ENCODE results near the gene SLPI.

Gene SLPI

DNA sequence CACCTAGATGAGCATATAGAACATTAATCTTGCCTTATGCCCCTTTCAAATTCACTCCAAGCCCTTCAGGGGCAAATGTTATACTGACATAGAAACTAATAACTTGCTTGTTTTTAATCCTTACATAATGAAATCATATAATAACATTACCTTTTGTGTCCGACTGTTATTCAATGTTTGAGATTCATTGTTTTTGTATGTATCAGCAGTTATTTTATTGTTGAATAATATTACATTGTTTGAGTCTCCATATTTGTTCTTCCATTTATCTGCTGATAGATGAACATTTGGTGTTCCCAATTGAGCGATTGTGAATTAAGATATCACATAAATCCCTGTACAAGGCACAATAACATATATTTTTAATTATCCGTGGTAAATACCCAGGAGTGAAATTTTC lies 41.5 kb downstream of the SLPI start:
- DNase-seq (ENCODE audit: low read depth) = no peak

DNA sequence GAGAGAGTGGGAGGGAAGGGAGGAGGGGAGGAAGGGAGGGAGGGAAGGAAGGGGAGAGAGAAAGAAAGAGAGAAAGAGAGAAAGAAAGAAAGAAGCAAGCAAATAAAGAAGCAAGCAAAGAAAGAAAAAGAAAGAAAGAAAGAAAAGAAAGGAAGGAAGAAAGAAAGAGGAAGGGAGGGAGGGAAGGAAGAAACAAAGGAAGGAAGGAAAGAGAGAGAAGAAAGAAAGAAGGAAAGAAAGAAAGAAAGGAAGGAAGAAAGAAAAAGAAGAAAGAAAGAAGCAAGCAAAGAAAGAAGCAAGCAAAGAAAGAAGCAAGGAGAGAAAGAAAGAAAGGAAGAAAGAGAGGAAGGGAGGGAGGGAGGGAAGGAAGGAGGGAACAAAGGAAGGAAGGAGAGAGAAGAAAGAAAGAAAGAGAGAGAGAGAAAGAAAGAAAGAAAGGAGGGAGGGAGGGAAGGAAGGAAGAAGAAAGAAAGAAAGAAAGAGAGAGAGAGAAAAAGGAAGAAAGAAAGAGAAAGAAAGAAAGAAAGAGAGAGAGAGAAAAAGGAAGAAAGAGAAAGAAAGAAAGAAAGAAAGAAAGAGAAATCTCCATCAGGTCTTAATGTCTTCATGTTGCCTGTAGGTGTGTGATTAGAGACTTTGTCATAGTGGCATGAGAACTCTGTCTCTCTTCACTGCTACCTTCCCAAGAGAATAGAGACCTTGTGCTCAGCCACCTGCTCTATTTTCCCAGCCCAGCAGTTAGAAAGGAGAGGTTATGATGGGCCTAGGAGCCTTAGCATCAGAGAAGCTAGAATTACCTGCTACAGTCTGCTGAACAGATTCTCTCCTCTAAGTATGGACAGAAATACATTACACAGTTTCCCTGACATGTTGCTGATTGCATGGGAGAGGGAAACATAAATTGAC lies 42.5 kb downstream of the SLPI start:
- DNase-seq (ENCODE audit: low read depth) = no peak

DNA sequence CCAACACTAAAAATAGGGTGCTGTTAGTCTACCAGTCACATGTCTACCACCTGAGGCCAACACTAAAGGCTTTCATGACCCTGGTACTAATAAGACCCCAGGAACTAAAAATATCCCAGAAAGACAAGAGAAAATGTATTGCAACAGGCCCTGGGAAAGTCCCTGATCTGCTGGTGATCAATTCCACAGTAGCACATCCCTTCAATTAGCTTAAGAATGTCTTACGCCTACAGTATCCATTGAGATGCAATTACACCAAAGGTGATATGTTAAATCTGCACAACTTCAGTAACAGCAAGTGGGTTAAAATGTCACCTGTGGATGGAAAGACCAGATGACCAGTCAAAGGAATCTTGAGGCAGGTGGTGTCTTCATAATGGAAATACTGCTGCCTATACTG lies 44.4 kb downstream of the SLPI start:
- no peak for DNase-seq (ENCODE audit: low read depth)

DNA sequence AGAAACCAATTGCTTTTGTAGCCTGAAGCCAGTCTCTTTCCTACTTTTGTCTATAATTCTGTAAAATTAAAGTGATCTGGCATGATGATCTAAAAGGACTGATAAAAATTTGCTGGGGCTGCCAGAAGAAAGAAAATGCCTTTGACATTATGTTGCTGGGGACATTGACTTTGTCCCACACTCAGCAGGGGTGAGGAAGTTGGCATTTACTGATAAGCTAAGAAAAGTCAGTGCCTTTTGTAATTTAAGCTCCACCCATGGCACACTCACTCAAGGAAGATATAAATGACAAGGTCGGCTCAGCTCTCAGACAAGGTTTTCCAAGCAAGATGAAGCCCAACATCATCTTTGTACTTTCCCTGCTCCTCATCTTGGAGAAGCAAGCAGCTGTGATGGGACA lies 47.6 kb downstream of the SLPI start, which contains the start of gene SEMG1:
SEMG1 (plus strand) TSS at position 309 of the 400 bp plus-strand sequence; CDS start at position 330, 21 bp downstream.
- DNase-seq (ENCODE audit: low read depth) = no peak

Data from HS-5 (cell line).